HEK293 (cell line): ENCODE results near the gene IL3.

Experiments
- CTCF ChIA-PET: fragments of 350-600 bp; formaldehyde crosslinking; extraction: SDS; loops from one replicate; lab custom pipeline; 2021; ENCODE audit warnings: antibody characterized with exemption; lab: Yijun Ruan, JAX
- POLR2A ChIA-PET: fragments of 300-600 bp; formaldehyde crosslinking; extraction: SDS; loops from one replicate; lab custom pipeline; 2020; ENCODE audit warnings: antibody characterized with exemption, inconsistent platforms; lab: Yijun Ruan, JAX
- H3K27ac ChIP-seq: fragments of 200-500 bp; sonication (Bioruptor generic); 2 replicates; pipeline ENCODE4 v1.5.1; 2014; ENCODE audit warnings: low read depth, low read length, control low read depth, inconsistent platforms; ENCODE audit errors: extremely low read depth
- H3K36me3 ChIP-seq, 2 experiments: fragments of 200-500 bp in 1 of 2; sonication (Bioruptor generic) in 1 of 2; 1 replicate in 1 of 2; 2 replicates in 1 of 2; pipeline ENCODE4 v1.5.1; 2014 to 2017; ENCODE audit warnings: inconsistent platforms in 2 of 2, low read length in 2 of 2; ENCODE audit not compliant: control insufficient read depth in 2 of 2, insufficient read depth in 1 of 2
- H3K4me1 ChIP-seq: fragments of 200-500 bp; sonication (Bioruptor generic); 2 replicates; pipeline ENCODE4 v1.5.1; 2014; ENCODE audit warnings: mild to moderate bottlenecking, low read length, inconsistent platforms; ENCODE audit not compliant: control insufficient read depth, insufficient read depth
- H3K4me3 ChIP-seq: 2 replicates; pipeline ENCODE4 v1.5.1; 2011; ENCODE audit warnings: low read depth, mild to moderate bottlenecking, control low read depth, low read length, moderate library complexity
- H3K9me3 ChIP-seq: fragments of 200-500 bp; sonication (Bioruptor generic); 2 replicates; pipeline ENCODE4 v1.5.1; 2014; ENCODE audit warnings: low read depth, low read length, inconsistent platforms; ENCODE audit not compliant: control insufficient read depth, insufficient read depth
- KLF9 ChIP-seq: fragments of 450-650 bp; formaldehyde crosslinking; IDR thresholded peaks from 2 replicates; pipeline ENCODE4 v1.5.1; 2016; ENCODE audit warnings: missing biosample characterization, missing genetic modification characterization, low read depth
- OVOL3 ChIP-seq: fragments of 450-650 bp; formaldehyde crosslinking; IDR thresholded peaks from 2 replicates; pipeline ENCODE4 v1.5.1; 2016; ENCODE audit warnings: missing biosample characterization, missing genetic modification characterization
- SALL2 ChIP-seq: fragments of 450-650 bp; formaldehyde crosslinking; IDR thresholded peaks from 2 replicates; pipeline ENCODE4 v1.5.0; 2017; ENCODE audit warnings: missing biosample characterization, mild to moderate bottlenecking, missing genetic modification characterization, borderline replicate concordance
- SCRT2 ChIP-seq: fragments of 450-650 bp; formaldehyde crosslinking; IDR thresholded peaks from 2 replicates; pipeline ENCODE4 v1.5.1; 2016; ENCODE audit warnings: missing biosample characterization, missing genetic modification characterization
- WT1 ChIP-seq: fragments of 450-650 bp; formaldehyde crosslinking; IDR thresholded peaks from 2 replicates; pipeline ENCODE4 v1.5.1; 2016; ENCODE audit warnings: missing biosample characterization, missing genetic modification characterization
- ZFP41 ChIP-seq: fragments of 450-650 bp; formaldehyde crosslinking; IDR thresholded peaks from 2 replicates; pipeline ENCODE4 v1.5.1; 2016; ENCODE audit warnings: missing biosample characterization, missing genetic modification characterization, borderline replicate concordance
- ZNF223 ChIP-seq: fragments of 450-650 bp; formaldehyde crosslinking; IDR thresholded peaks from 2 replicates; pipeline ENCODE4 v1.5.1; 2016; ENCODE audit warnings: missing biosample characterization, missing genetic modification characterization
- ZNF24 ChIP-seq: fragments of 450-650 bp; formaldehyde crosslinking; IDR thresholded peaks from 2 replicates; pipeline ENCODE4 v1.5.1; 2016; ENCODE audit warnings: missing biosample characterization, missing genetic modification characterization
- ZNF292 ChIP-seq: fragments of 450-650 bp; formaldehyde crosslinking; IDR thresholded peaks from 2 replicates; pipeline ENCODE4 v1.5.1; 2016; ENCODE audit warnings: low read depth, missing biosample characterization, missing genetic modification characterization, borderline replicate concordance
- ZNF302 ChIP-seq: fragments of 450-650 bp; formaldehyde crosslinking; IDR thresholded peaks from 2 replicates; pipeline ENCODE4 v1.5.1; 2016; ENCODE audit warnings: missing biosample characterization, missing genetic modification characterization, low read depth
- ZNF416 ChIP-seq: fragments of 450-650 bp; formaldehyde crosslinking; IDR thresholded peaks from 2 replicates; pipeline ENCODE4 v1.5.1; 2016; ENCODE audit warnings: missing biosample characterization, missing genetic modification characterization
- ZNF510 ChIP-seq: fragments of 450-650 bp; formaldehyde crosslinking; IDR thresholded peaks from 2 replicates; pipeline ENCODE4 v1.5.1; 2018; ENCODE audit warnings: mild to moderate bottlenecking, missing genetic modification characterization, missing biosample characterization; ENCODE audit not compliant: insufficient replicate concordance
- ZNF529 ChIP-seq: fragments of 450-650 bp; formaldehyde crosslinking; IDR thresholded peaks from 2 replicates; pipeline ENCODE4 v1.5.1; 2017; ENCODE audit warnings: missing genetic modification characterization, missing biosample characterization; ENCODE audit not compliant: insufficient replicate concordance
- ZNF560 ChIP-seq: fragments of 450-650 bp; formaldehyde crosslinking; IDR thresholded peaks from 2 replicates; pipeline ENCODE4 v1.5.1; 2017; ENCODE audit warnings: missing biosample characterization, missing genetic modification characterization, borderline replicate concordance
- ZNF629 ChIP-seq: fragments of 450-650 bp; formaldehyde crosslinking; IDR thresholded peaks from 2 replicates; pipeline ENCODE4 v1.5.1; 2017; ENCODE audit warnings: missing biosample characterization, missing genetic modification characterization
- ZNF776 ChIP-seq: fragments of 450-650 bp; formaldehyde crosslinking; IDR thresholded peaks from 2 replicates; pipeline ENCODE4 v1.5.0; 2017; ENCODE audit warnings: missing biosample characterization, missing genetic modification characterization, borderline replicate concordance
- ZSCAN16 ChIP-seq: fragments of 450-650 bp; formaldehyde crosslinking; IDR thresholded peaks from 2 replicates; pipeline ENCODE4 v1.5.1; 2016; ENCODE audit warnings: missing biosample characterization, missing genetic modification characterization
- ZXDB ChIP-seq: fragments of 450-650 bp; formaldehyde crosslinking; IDR thresholded peaks from 2 replicates; pipeline ENCODE4 v1.5.1; 2016; ENCODE audit warnings: missing biosample characterization, missing genetic modification characterization
- TF ChIP-seq, protein P1 (sequence below): sonication (generic); formaldehyde crosslinking; IDR thresholded peaks from 2 replicates; pipeline ENCODE4 v1.8.1; 2022; ENCODE audit warnings: mild to moderate bottlenecking, moderate library complexity, missing genetic modification reagents
- TF ChIP-seq, protein P2 (sequence below): fragments of 450-650 bp; formaldehyde crosslinking; IDR thresholded peaks from 2 replicates; pipeline ENCODE4 v1.5.1; 2017; ENCODE audit warnings: missing biosample characterization, missing genetic modification characterization
- TF ChIP-seq, protein P3 (sequence below): fragments of 450-650 bp; formaldehyde crosslinking; IDR thresholded peaks from 2 replicates; pipeline ENCODE4 v1.5.1; 2016; ENCODE audit warnings: missing biosample characterization, missing genetic modification characterization
- TF ChIP-seq, protein P4 (sequence below): fragments of 450-650 bp; formaldehyde crosslinking; IDR thresholded peaks from 2 replicates; pipeline ENCODE4 v1.5.1; 2016; ENCODE audit warnings: missing biosample characterization, missing genetic modification characterization

The IL3 gene

DNA sequence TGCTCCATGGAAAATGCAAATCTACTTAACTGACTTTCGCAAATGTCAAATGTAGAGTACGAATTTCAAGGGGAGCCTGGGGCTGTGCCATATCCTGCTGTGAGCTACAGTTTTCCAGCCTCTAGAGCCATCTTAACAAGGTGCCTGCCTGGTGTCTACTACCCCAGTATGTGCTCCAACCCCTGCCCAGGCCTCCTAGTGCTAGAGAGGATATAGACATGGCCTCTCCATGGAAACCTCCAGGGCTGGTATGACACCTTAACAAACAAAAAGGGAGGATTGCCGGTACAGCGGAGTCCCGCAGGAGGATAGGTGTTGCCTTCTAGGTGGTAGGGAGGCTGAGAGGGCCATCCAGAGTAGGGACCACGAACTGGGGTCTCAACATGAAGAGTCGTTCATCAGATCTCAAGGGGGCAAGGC is 13.6 kb upstream of the IL3 start:
- ChIA-PET CTCF (no interaction called here), POLR2A (no interaction called here)
- no peaks in the 10 kb centered on the region for H3K4me1 ChIP-seq
- no peak for TF ChIP-seq ZSCAN16 (tag by site-specific recombination)
- TF ChIP-seq, protein P1, sequence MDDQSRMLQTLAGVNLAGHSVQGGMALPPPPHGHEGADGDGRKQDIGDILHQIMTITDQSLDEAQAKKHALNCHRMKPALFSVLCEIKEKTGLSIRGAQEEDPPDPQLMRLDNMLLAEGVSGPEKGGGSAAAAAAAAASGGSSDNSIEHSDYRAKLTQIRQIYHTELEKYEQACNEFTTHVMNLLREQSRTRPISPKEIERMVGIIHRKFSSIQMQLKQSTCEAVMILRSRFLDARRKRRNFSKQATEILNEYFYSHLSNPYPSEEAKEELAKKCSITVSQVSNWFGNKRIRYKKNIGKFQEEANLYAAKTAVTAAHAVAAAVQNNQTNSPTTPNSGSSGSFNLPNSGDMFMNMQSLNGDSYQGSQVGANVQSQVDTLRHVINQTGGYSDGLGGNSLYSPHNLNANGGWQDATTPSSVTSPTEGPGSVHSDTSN (CRISPR knock-in tag): no peak
- TF ChIP-seq OVOL3 (tag by site-specific recombination): no peak
- no peak for TF ChIP-seq ZNF560 (tag by site-specific recombination)
- no peak for TF ChIP-seq SALL2 (tag by site-specific recombination)
- TF ChIP-seq ZNF529 (tag by site-specific recombination): no peak
- TF ChIP-seq ZFP41: no peak
- TF ChIP-seq ZNF510: no peak
- H3K36me3 ChIP-seq: no peaks in the 10 kb centered on the region
- no peak overlapping the region for H3K4me3 ChIP-seq
- H3K9me3 ChIP-seq: no peaks in the 10 kb centered on the region
- H3K27ac ChIP-seq: no peak overlapping the region

DNA sequence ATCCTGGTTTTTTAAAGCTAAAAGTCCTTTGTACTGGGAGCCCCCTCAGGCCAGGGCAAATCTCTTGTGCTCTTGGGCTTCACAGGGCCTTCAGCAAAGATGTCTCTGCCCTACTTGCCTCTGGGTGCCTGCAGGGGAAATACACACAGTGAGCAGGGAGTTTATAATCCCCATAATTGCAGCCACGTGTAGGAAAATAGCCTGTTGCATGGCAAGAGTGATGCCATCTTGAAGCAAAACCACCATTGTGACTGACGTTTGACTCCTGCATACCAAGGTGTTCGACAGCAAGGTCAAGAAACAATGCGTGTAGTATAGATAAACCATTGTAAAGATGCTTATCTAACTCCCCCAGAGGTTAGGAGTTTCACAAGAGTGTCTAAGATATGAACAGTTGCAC is 11.4 kb upstream of the IL3 start:
- H3K27ac ChIP-seq: no peak overlapping the region
- H3K4me3 ChIP-seq: no peak overlapping the region
- CTCF ChIA-PET: interaction anchor here (1.8 kb wide), 1 partner anchor 14 kb away, joined by 7 read pairs; no protein-coding TSS in a partner anchor
- no peaks in the 10 kb centered on the region for H3K4me1 ChIP-seq
- TF ChIP-seq WT1 (tag by site-specific recombination): no peak
- no peak for TF ChIP-seq KLF9 (tag by site-specific recombination)
- peak; percentile 65 for TF ChIP-seq SCRT2
- TF ChIP-seq, all 188 proteins: peak for 1
- H3K36me3 ChIP-seq: no peaks in the 10 kb centered on the region
- no peaks in the 10 kb centered on the region for H3K9me3 ChIP-seq
- POLR2A ChIA-PET: interaction anchor here (0.8 kb wide), 1 partner anchor 374 kb away, joined by 3 read pairs; no protein-coding TSS in a partner anchor

DNA sequence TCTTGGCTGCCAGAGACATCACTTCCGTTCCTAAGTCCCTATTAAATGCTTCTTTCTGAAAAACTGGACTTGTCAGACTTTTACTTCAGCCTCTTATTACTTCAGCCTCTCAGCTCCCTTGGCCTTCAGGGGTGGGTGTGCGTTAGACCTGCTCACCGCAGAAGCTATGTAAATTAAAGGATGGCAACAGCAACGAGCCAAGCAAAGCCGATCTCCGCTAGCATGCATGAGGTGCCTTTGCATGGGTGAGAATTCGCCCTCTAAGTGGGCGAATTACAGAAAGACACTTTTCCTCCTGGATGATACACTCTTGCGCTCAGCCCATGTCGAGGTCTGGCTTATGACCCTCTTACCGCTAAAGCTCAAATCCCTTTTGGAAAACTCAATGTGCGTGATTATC is 10.9 kb upstream of the IL3 start:
- H3K4me3 ChIP-seq: no peak overlapping the region
- POLR2A ChIA-PET: interaction anchor here (0.8 kb wide), 1 partner anchor 374 kb away, joined by 3 read pairs; no protein-coding TSS in a partner anchor
- H3K27ac ChIP-seq: no peak overlapping the region
- CTCF ChIA-PET: interaction anchor here (0.5 to 1.8 kb wide), 4 partner anchors 13 to 219 kb away, joined by 3 to 7 read pairs (median 4); no protein-coding TSS in a partner anchor
- H3K9me3 ChIP-seq: no peaks in the 10 kb centered on the region
- no peaks in the 10 kb centered on the region for H3K4me1 ChIP-seq
- H3K36me3 ChIP-seq: no peaks in the 10 kb centered on the region
- TF ChIP-seq, protein P2, sequence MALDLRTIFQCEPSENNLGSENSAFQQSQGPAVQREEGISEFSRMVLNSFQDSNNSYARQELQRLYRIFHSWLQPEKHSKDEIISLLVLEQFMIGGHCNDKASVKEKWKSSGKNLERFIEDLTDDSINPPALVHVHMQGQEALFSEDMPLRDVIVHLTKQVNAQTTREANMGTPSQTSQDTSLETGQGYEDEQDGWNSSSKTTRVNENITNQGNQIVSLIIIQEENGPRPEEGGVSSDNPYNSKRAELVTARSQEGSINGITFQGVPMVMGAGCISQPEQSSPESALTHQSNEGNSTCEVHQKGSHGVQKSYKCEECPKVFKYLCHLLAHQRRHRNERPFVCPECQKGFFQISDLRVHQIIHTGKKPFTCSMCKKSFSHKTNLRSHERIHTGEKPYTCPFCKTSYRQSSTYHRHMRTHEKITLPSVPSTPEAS: no peak
- TF ChIP-seq, protein P3, sequence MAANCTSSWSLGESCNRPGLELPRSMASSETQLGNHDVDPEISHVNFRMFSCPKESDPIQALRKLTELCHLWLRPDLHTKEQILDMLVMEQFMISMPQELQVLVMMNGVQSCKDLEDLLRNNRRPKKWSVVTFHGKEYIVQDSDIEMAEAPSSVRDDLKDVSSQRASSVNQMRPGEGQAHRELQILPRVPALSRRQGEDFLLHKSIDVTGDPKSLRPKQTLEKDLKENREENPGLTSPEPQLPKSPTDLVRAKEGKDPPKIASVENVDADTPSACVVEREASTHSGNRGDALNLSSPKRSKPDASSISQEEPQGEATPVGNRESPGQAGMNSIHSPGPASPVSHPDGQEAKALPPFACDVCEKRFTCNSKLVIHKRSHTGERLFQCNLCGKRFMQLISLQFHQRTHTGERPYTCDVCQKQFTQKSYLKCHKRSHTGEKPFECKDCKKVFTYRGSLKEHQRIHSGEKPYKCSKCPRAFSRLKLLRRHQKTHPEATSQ (tag by site-specific recombination): no peak
- TF ChIP-seq, all 188 proteins: peak for 0

DNA sequence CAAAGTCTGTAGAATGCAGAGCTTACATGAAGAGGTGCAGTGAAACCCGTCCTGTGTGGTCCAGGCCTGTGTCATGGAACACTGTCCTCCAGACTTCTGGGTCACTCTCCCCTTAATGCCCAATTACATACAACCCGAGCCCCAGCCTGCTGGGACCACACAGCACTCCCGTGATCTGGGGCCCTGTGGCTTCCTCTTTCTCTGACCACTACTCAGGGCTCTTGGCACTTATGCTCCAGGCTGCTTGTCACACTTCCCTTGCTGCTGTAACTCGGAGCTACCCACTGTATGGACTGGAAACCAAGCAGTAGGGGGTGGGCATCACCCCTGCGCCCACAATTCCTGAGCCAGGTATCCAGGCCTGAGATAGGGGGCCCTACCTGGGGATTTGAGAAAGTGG is 10.3 kb upstream of the IL3 start:
- CTCF ChIA-PET: interaction anchor here (0.6 to 1.8 kb wide), 4 partner anchors 13 to 627 kb away, joined by 3 to 7 read pairs (median 4); no protein-coding TSS in a partner anchor
- no peak overlapping the region for H3K27ac ChIP-seq
- no peaks in the 10 kb centered on the region for H3K4me1 ChIP-seq
- no peaks in the 10 kb centered on the region for H3K9me3 ChIP-seq
- POLR2A ChIA-PET: no interaction called here
- H3K36me3 ChIP-seq: no peaks in the 10 kb centered on the region
- H3K4me3 ChIP-seq: no peak overlapping the region
- TF ChIP-seq ZNF24 (tag by site-specific recombination): no peak
- TF ChIP-seq ZNF416 (tag by site-specific recombination): no peak
- no peak for TF ChIP-seq ZNF776 (tag by site-specific recombination)
- no peak for TF ChIP-seq ZNF292 (tag by site-specific recombination)
- TF ChIP-seq, protein P4, sequence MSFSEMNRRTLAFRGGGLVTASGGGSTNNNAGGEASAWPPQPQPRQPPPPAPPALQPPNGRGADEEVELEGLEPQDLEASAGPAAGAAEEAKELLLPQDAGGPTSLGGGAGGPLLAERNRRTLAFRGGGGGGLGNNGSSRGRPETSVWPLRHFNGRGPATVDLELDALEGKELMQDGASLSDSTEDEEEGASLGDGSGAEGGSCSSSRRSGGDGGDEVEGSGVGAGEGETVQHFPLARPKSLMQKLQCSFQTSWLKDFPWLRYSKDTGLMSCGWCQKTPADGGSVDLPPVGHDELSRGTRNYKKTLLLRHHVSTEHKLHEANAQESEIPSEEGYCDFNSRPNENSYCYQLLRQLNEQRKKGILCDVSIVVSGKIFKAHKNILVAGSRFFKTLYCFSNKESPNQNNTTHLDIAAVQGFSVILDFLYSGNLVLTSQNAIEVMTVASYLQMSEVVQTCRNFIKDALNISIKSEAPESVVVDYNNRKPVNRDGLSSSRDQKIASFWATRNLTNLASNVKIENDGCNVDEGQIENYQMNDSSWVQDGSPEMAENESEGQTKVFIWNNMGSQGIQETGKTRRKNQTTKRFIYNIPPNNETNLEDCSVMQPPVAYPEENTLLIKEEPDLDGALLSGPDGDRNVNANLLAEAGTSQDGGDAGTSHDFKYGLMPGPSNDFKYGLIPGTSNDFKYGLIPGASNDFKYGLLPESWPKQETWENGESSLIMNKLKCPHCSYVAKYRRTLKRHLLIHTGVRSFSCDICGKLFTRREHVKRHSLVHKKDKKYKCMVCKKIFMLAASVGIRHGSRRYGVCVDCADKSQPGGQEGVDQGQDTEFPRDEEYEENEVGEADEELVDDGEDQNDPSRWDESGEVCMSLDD: no peak
- no peak for TF ChIP-seq SCRT2
- TF ChIP-seq ZXDB (tag by site-specific recombination): no peak
- TF ChIP-seq ZNF629 (tag by site-specific recombination): no peak
- no peak for TF ChIP-seq ZNF560 (tag by site-specific recombination)
- no peak for TF ChIP-seq ZNF223
- no peak for TF ChIP-seq ZNF302 (tag by site-specific recombination)
